CD14-positive monocyte (primary cell): Measurements from ENCODE around the gene TMEM164. TPM values are rescaled to one million over a fixed set of nuclear protein-coding genes. Genes with fewer than 3 reads are reported as not detected.

Experiments
- DNase-seq, 3 donors: peaks; one replicate each; pipeline ENCODE4 v3.0.0-alpha.2; 2011 to 2022
- H2AFZ ChIP-seq: 2 replicates; pipeline ENCODE4 v1.6.0; 2012; ENCODE audit warnings: mild to moderate bottlenecking, low read depth, low read length, inconsistent platforms; ENCODE audit not compliant: insufficient read depth, poor library complexity, severe bottlenecking
- H3K27ac ChIP-seq, 2 donors: 1 replicate in 1 of 2; 2 replicates in 1 of 2; pipeline ENCODE4 v1.5.1; 2012 to 2013; ENCODE audit warnings: low read length in 2 of 2, control low read depth in 1 of 2, inconsistent platforms in 1 of 2, low read depth in 1 of 2, mild to moderate bottlenecking in 1 of 2
- H3K27me3 ChIP-seq, 2 donors: one replicate each; pipeline versions ENCODE4 v1.6.0 to v1.6.1; 2011 to 2013; ENCODE audit warnings: low read length in 2 of 2; ENCODE audit not compliant: control insufficient read depth in 2 of 2, insufficient read depth in 2 of 2
- H3K36me3 ChIP-seq, 2 donors: replicated peaks in 1 of 2; 1 replicate in 1 of 2; 2 replicates in 1 of 2; pipeline versions ENCODE4 v1.5.1 to v1.6.1; 2012 to 2013; ENCODE audit warnings: low read length in 2 of 2, control low read depth in 1 of 2, inconsistent platforms in 1 of 2, mild to moderate bottlenecking in 1 of 2; ENCODE audit not compliant: insufficient read depth in 2 of 2, control insufficient read depth in 1 of 2
- H3K4me1 ChIP-seq, 2 donors: 1 replicate in 1 of 2; 2 replicates in 1 of 2; pipeline versions ENCODE4 v1.5.1 to v1.6.1; 2012 to 2013; ENCODE audit warnings: low read length in 2 of 2, control low read depth in 1 of 2, inconsistent platforms in 1 of 2, mild to moderate bottlenecking in 1 of 2, moderate library complexity in 1 of 2; ENCODE audit not compliant: insufficient read depth in 2 of 2, control insufficient read depth in 1 of 2
- H3K4me2 ChIP-seq: replicated peaks from 2 replicates; pipeline ENCODE3; 2012; ENCODE audit warnings: low read length, moderate library complexity, mild to moderate bottlenecking; ENCODE audit not compliant: poor library complexity, severe bottlenecking; ENCODE audit errors: extremely low read depth
- H3K4me3 ChIP-seq, 3 experiments: fragments of 200-600 bp in 1 of 3; sonication (generic) in 1 of 3; replicated peaks in 1 of 3; 1 replicate in 2 of 3; 2 replicates in 1 of 3; pipeline ENCODE4 v1.5.1; 2011 to 2013; ENCODE audit warnings: low read length in 3 of 3, mild to moderate bottlenecking in 3 of 3, control low read depth in 2 of 3, low read depth in 2 of 3, inconsistent platforms in 1 of 3, moderate library complexity in 1 of 3
- H3K79me2 ChIP-seq: 2 replicates; pipeline ENCODE4 v1.6.0; 2012; ENCODE audit warnings: mild to moderate bottlenecking, control low read depth, inconsistent platforms, low read length, moderate library complexity; ENCODE audit not compliant: insufficient read depth
- H3K9ac ChIP-seq: 2 replicates; pipeline ENCODE4 v1.6.0; 2017; ENCODE audit warnings: low read length, mild to moderate bottlenecking; ENCODE audit not compliant: insufficient read depth, poor library complexity, severe bottlenecking
- H3K9me3 ChIP-seq, 2 donors: replicated peaks in 1 of 2; 1 replicate in 1 of 2; 2 replicates in 1 of 2; pipeline versions ENCODE4 v1.5.1 to v1.6.1; 2012 to 2013; ENCODE audit warnings: low read length in 2 of 2, control low read depth in 1 of 2; ENCODE audit not compliant: control insufficient read depth in 1 of 2, insufficient read depth in 1 of 2
- H4K20me1 ChIP-seq: 2 replicates; pipeline ENCODE4 v1.6.0; 2012; ENCODE audit warnings: mild to moderate bottlenecking, low read length, control low read depth, moderate library complexity; ENCODE audit not compliant: insufficient read depth
- H3K27ac Mint-ChIP-seq, 7 donors: one replicate each; pipeline ENCODE4 v1.8.0; 2020; ENCODE audit warnings: mild to moderate bottlenecking in 7 of 7, mixed read lengths in 7 of 7, moderate library complexity in 6 of 7, inconsistent platforms in 2 of 7
- H3K27me3 Mint-ChIP-seq, 3 donors: one replicate each; pipeline ENCODE4 v1.8.0; 2021 to 2022; ENCODE audit warnings: low read depth in 3 of 3, mild to moderate bottlenecking in 3 of 3, mixed read lengths in 3 of 3, moderate library complexity in 3 of 3, inconsistent platforms in 1 of 3
- H3K36me3 Mint-ChIP-seq, 2 donors: one replicate each; pipeline ENCODE4 v1.8.0; 2020; ENCODE audit warnings: mixed read lengths in 2 of 2, inconsistent platforms in 1 of 2, mild to moderate bottlenecking in 1 of 2
- H3K4me1 Mint-ChIP-seq: one replicate; pipeline ENCODE4 v1.8.0; 2020; ENCODE audit warnings: mild to moderate bottlenecking, mixed read lengths
- H3K4me3 Mint-ChIP-seq, 2 donors: one replicate each; pipeline ENCODE4 v1.8.0; 2020; ENCODE audit warnings: mild to moderate bottlenecking in 2 of 2, mixed read lengths in 2 of 2, moderate library complexity in 1 of 2
- H3K9me3 Mint-ChIP-seq, 7 donors: one replicate each; pipeline ENCODE4 v1.8.0; 2020 to 2022; ENCODE audit warnings: mixed read lengths in 7 of 7, mild to moderate bottlenecking in 6 of 7, moderate library complexity in 6 of 7, inconsistent platforms in 2 of 7
- CTCF ChIP-seq: fragments of 200-600 bp; IDR thresholded peaks from one replicate; pipeline ENCODE4 v1.8.0; 2022; ENCODE audit warnings: antibody characterized with exemption, mild to moderate bottlenecking
- WGBS: methylation state at CpG from one replicate; pipeline ENCODE4 v1.1.5; 2013; ENCODE audit warnings: missing lambda C conversion rate; ENCODE audit not compliant: insufficient coverage; 5-methylcytosine and 5-hydroxymethylcytosine counted together
- intact Hi-C, 2 donors: fragments of 100-400 bp; cut with micrococcal nuclease; formaldehyde crosslinking; loops; one replicate each; pipeline versions ENCODE4 v1.15.0 to v1.15.1; 2023
- polyA plus RNA-seq, 3 donors: library from polyadenylated mRNA; depleted of rRNA in 1 of 3; unstranded in 2 of 3; stranded (reverse) in 1 of 3; fragments of 300-500 nt in 2 of 3; fragments of >200 nt in 1 of 3; fragmentation: Illumina TruSeq in 2 of 3; gene quantifications; 1 replicate in 2 of 3; 2 replicates in 1 of 3; pipeline ENCODE4 v1.2.3, GENCODE V29; 2012 to 2021

Gene TMEM164
- polyA plus RNA-seq, 3 donors = 5.3 to 39.5 (median 7.3) TPM

DNA sequence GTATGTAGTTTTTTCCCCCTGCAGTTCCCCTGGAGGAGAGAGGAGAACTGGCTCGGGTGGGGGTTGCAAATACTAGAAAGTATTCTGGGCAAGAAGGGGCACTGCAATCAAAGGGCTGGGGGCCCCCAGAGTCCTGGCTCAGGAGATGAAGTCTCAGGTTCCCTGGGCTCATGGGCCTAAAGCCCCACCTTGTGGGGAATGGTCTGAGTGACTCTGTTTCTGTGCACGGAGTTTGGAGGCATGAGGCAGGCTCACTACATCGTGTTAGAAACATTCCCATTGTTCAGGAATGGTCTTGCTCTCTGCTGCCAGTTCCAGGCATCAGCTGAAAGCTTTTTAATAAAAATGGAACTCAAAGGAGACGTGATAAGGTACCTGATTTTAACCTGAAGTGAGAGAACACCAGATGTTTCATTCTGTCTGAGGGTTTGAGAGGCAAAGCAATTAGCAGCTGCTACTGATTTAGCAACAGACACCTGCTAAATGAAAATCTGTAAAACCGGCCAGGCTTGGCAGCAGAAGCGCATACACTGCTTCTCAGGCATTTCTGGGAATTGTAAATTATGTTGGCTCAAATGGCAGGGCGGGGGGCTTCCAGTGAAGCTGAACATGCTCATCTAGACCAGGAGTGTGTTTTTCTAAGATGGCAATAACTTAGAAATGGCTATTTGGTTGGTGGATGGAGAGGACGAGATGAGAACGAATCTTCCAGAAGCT, 122.7 kb downstream of the TMEM164 start:
- Histone ChIP-seq H4K20me1 (peaks cover 3% of the 10 kb centered on the region), H3K4me3 (no peak overlapping the region), H2AFZ (no peak overlapping the region), H3K9me3 (no peaks in the 10 kb centered on the region), H3K79me2 (no peaks in the 10 kb centered on the region), H3K4me2 (no peak overlapping the region), H3K9ac (no peak overlapping the region), H3K27me3 (no peaks in the 10 kb centered on the region), H3K36me3 (peaks cover 0 to 2% of the 10 kb centered on the region in 2 donors), H3K4me1 (no peaks in the 10 kb centered on the region), H3K27ac (no peak overlapping the region)
- Mint-ChIP-seq H3K36me3 (peaks cover 0 to 8% of the 10 kb centered on the region in 2 donors), H3K27me3 (peaks cover 0 to 4% (median 2%) of the 10 kb centered on the region in 3 donors), H3K9me3 (peaks cover 0 to 2% (median 0%) of the 10 kb centered on the region in 7 donors), H3K4me1 (peaks cover 19% of the 10 kb centered on the region), H3K4me3 (no peak overlapping the region), H3K27ac (peak overlapping the region in 1 of 7 donors; percentile 43)
- no peak for TF ChIP-seq CTCF
- no peak for DNase-seq
- WGBS = 100% methylated on average over 2 of the region's 9 CpGs
- intact Hi-C loops = no loop called here

DNA sequence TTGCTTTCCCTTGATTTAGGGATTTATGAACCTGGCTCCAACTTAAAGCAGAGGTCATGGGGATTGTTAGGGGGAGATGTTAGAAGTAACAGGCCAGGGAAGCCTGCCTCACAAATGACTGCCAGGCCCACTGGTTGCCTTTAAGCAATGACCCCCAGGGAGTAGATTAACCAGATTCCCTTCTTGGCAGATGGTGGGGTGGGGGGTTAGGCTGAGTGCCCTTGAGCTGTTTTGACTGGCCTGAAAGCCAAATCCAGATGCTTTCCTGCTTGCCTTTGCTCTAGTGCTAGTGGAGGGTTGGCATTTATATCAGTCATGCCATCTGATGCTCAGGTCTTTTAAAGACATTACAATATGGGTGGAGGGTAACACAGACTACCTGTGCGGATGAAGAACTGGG, 128.1 kb downstream of the TMEM164 start:
- peaks cover 0 to 6% (median 0%) of the 10 kb centered on the region in 3 donors for H3K27me3 Mint-ChIP-seq
- H3K9me3 Mint-ChIP-seq = no peaks in the 10 kb centered on the region
- H3K4me3 ChIP-seq = no peak overlapping the region
- intact Hi-C loops = no loop called here
- no CpG with 5 or more reads among the region's 1 CpG for WGBS
- H3K27me3 ChIP-seq = no peaks in the 10 kb centered on the region
- H3K9ac ChIP-seq = no peak overlapping the region
- peaks cover 3% of the 10 kb centered on the region for H3K79me2 ChIP-seq
- peaks cover 7% of the 10 kb centered on the region in 2 donors for H3K36me3 Mint-ChIP-seq
- no peak for TF ChIP-seq CTCF
- H2AFZ ChIP-seq = no peak overlapping the region
- H3K4me2 ChIP-seq = no peak overlapping the region
- peaks cover 0 to 2% of the 10 kb centered on the region in 2 donors for H3K36me3 ChIP-seq
- no peaks in the 10 kb centered on the region for H3K9me3 ChIP-seq
- peaks cover under 1 to 18% of the 10 kb centered on the region in 2 donors for H3K4me1 ChIP-seq
- DNase-seq = no peak
- peak overlapping the region in 2 of 7 donors; percentile 32 to 55 for H3K27ac Mint-ChIP-seq
- no peak overlapping the region for H3K27ac ChIP-seq
- peaks cover 6% of the 10 kb centered on the region for H4K20me1 ChIP-seq
- H3K4me1 Mint-ChIP-seq = peaks cover 15% of the 10 kb centered on the region
- H3K4me3 Mint-ChIP-seq = no peak overlapping the region
